OCI-LY7 (cell line): Measurements from ENCODE around the gene SLC16A1.

ENCODE experiments used
- CTCF ChIP-seq: fragments of 200-600 bp; sonication (generic); conservative IDR thresholded peaks from 2 replicates; pipeline ENCODE4 v1.5.1; 2014; ENCODE audit warnings: mild to moderate bottlenecking, antibody characterized with exemption, low read length, moderate library complexity, mixed read lengths
- EZH2phosphoT487 ChIP-seq: fragments of 200-600 bp; sonication (generic); IDR thresholded peaks from 2 replicates; pipeline ENCODE4 v1.6.1; 2018; ENCODE audit warnings: low read depth, borderline replicate concordance, mild to moderate bottlenecking, mixed run types, antibody characterized with exemption, low read length, moderate library complexity, mixed read lengths

GRCh38 chr1:112923234-112923958, 32.6 kb downstream of the SLC16A1 start:
- TF ChIP-seq CTCF (no peak), EZH2phosphoT487 (no peak)
